Amniotic stem cell (primary cell): ENCODE measurements around the gene CDR2L.
"Not testable (repeated sequence)": the region's sequence is repeated elsewhere in the genome, so short reads cannot be mapped to it uniquely, and the experiment has no call there.

Source experiments
- DNase-seq: peaks from one replicate; lab custom pipeline; 2025; lab: John Stamatoyannopoulos, UW

CDR2L gene

DNA sequence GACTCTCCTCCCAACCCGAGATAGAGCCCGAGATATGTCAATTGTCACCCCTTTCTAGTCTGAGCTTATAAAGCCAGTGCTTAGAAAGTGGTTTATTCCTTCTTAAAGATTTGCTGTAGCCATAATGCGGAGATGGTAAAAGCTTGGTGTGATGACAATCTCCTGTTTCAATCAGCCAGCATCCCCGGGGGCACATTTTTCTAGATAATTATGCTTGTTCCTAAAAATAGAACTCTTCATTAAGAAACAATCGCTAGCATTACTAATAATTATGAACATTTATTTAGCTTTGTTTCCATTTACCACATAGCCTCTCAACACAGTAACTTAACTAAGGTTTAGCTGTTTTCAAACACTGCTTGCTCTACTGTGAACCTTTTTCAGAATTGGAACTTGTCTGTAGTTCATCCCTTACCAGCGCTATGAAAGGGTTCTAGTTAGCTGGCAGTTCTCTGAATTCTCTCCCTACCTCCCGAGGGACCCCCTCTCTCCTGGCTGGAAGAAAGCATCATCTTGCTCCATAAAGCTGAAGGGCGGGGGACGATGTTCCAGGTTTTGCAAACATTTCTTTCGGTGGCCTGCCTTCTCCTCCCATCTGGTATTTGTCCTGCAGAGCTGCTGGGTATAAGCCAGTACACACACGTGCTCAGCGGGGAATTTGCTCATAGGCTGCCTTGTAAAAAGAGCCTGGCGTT lies 24.1 kb downstream of the CDR2L start:
- no peak for DNase-seq

DNA sequence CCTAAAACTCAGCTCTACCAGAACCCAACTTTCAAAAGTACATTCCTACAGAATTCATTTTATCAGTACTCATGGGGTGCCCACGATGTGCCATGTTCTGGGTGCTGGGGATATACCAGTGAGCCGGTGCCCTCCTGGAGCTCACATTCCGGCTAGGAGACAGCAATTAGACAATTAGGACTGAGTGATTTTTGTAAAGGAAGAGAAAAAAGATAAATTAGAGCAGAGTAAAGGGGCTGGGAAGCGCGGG lies 24.6 kb downstream of the CDR2L start:
- no peak for DNase-seq

DNA sequence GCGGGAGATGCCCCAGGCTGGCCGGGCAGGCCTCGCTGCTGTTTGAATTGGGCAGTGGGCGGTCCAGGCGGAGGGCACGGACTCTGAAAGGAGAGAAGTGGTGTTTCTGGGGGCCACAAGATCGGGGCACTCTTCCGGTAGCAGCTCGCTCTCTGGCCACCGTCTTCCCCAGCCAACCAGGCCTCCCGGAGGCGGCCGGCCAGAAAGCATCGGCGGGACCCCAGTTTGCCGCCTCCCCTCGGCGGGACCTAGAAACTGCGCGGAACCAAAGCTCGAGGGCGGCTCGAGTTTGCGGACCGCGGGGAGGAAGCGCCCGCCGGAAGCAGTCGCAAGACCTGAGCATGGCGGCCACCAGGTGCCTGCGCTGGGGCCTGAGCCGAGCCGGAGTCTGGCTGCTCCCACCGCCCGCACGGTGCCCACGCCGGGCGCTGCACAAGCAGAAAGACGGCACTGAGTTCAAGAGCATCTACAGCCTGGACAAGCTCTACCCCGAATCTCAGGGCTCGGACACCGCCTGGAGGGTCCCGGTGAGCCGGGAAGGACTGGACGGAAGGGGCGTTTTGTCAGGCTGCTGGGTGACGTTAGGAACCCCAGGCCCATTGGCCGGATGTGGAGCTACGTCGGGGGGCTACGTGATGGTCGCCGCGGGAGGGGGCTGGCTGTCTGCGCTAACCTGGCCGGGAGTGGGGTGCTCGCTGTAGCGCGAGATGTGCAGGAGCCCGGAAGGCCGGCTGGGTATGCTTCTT lies 25.1 kb downstream of the CDR2L start, which contains the start of gene MRPL58:
Gene MRPL58 (plus strand): TSS at position 325 of the 746 bp plus-strand sequence. CDS start 17 bp downstream, at position 342.
- DNase-seq: peak; percentile 72

DNA sequence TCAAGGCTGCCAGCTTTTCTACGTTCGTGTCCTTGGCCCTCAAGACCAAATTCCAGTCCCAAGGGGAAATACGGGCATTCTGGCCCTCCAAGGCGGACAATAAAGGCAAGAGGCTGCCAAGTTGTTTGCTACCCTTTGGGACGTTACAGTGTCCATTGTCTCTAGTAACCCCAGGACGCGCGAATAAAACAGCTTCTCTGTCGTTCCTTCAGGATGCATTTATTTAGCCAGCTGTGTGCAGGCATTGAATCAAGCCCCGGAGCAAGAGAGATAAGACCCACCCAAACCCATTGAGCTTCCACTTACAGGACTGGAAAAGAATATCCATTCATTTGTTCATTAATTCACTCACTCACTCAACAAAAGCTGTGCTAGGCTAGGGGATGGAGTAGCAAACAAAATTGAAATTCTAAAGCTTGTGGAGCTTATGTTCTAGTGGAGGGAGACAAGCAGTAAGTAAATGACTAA lies 25.7 kb downstream of the CDR2L start:
- DNase-seq: no peak

DNA sequence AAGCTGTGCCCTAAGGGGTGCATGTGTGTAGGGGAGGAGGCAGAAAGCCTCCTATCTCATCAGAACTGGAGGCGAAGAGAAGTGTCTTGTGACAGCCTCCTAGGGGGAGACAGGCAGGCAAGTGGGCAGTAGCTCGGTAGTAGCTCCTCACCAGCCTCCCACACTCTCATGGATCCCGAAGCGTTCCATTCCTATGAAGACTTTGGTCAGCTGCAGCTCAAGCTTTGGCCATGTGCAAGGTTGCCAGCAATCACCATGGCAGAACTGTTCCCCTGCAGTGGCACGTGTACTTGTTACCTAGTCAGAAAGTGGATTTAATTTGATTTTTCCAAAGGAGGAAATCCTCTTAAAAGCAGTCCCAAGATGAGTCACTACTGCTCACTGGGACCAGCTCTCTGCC lies 31.7 kb downstream of the CDR2L start:
- DNase-seq: no peak

DNA sequence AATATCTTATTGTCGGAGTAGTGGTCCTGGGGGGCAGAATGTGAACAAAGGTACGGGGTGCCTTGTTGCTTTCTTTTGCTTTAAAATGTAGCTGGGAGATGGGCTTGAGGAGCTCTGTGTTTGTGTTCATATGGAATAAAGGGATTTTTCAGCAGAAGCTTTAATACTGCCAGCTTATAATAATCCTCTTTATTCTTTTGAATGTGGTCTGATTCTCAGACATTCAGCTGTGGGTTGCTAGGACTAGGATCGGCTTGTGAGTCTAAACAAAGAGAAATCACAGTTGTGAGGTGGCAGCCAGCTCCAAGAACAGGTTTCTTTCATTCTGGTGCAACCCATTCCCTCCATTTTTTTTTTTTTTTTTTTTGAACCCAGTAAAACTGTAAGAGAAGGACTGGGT lies 32.3 kb downstream of the CDR2L start:
- DNase-seq: no peak

DNA sequence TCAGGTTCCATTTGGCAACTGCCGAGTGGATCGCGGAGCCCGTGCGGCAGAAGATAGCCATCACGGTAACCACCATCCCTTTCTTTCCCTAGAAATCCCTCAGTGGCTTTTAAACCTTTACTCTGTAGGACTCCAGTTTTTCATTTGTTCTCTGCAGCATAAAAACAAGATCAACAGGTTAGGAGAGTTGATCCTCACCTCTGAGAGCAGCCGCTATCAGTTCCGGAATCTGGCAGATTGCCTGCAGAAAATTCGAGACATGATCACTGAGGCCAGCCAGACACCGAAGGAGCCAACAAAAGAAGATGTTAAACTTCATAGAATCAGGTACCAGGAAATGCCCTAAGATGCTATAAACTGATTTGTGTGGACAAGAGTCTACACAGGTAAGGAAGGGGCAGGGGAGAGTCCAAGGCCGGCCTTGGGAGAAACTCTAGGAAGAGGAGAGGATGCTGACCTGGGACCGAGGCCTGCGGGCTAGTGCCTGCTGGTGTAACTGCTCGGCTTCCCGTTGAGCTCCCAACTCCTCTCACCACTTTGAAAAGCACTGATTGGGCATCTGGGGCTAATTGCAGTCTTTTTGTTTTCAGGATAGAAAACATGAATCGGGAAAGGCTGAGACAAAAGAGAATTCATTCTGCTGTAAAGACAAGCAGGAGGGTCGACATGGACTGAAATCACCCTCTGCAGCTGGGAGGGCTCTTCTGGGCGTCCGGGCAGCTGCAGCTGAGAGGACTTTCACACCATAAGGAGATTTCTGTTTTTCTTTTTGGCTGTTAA lies 33.1 kb downstream of the CDR2L start:
- DNase-seq: no peak

DNA sequence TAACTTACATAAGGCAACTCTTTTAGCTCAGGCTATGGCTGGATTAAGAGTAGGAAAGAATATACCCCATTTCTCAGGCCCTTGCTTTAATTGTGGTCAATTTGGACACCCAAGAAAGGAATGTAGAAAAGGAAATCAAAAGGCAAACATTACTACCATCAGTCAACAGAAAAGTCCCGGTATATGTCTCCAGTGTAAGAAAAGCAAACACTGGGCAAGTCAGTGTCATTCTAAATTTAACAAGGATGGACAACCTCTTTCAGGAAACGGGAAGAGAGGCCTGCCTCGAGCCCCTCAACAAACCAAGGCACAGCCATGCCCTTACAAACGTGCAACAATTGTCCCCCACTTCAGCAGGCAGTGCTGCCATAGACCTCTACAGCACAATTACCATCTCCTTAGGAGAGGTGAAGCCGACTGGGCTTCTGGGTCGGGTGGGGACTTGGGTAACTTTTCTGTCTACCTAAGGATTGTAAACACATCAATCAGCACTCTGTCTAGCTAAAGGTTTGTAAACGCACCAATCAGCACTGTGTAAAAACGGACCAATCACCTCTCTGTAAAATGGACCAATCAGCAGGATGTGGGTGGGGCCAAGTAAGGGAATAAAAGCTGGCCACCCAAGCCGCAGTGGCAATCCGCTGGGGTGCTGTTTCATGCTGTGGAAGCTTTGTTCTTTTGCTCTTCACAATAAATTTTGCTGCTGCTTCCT lies 37.4 kb downstream of the CDR2L start:
- no peak for DNase-seq

DNA sequence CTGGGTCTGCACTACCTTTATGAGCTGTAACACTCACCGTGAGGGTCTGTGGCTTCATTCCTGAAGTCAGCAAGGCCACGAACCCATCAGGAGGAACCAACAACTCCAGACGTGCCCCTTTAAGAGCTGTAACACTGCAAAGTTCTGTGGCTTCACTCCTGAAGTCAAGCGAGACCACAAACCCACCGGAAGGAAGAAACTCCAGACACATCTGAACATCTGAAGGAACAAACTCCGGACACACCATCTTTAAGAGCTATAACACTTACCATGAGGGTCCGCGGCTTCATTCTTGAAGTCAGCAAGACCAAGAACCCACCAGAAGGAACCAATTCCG lies 37.9 kb downstream of the CDR2L start:
- not testable (repeated sequence) for DNase-seq

DNA sequence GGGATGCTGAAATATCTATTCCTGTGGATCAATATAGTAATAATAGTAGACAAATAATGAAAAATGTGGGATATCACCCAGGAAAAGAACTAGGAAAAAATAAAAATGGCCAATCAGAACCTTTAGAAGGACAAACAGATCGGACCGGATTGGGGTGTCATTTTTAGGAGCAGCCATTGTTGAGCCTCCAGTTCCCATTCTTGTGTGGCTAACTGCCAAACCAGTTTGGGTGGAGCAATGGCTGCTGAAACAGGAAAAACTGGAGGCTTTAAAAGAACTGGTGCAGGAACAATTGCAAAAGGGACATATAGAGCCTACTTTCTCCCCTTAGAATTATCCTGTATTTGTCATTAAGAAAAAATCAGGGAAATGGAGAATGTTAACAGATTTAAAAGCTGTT lies 39.2 kb downstream of the CDR2L start:
- not testable (repeated sequence) for DNase-seq

DNA sequence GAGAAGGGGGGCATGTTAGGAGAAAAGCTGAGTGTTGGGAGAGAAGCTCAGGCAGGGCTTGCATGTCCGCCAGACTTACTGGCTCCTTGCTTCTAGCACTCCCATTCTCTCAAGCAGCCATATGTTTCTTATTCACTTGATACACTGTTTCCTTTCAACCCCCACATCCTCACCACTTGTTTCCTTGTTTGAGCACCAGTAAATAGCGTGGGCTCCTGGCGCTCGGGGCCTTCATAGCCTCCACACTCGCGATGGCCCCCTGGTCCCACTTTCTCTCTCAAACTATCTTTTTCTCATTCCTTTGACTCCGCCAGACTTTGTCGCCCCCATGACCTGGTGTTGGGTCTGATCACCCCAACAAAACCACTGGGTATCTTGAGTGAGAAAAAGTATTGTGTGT lies 42.7 kb downstream of the CDR2L start:
- DNase-seq: no peak

DNA sequence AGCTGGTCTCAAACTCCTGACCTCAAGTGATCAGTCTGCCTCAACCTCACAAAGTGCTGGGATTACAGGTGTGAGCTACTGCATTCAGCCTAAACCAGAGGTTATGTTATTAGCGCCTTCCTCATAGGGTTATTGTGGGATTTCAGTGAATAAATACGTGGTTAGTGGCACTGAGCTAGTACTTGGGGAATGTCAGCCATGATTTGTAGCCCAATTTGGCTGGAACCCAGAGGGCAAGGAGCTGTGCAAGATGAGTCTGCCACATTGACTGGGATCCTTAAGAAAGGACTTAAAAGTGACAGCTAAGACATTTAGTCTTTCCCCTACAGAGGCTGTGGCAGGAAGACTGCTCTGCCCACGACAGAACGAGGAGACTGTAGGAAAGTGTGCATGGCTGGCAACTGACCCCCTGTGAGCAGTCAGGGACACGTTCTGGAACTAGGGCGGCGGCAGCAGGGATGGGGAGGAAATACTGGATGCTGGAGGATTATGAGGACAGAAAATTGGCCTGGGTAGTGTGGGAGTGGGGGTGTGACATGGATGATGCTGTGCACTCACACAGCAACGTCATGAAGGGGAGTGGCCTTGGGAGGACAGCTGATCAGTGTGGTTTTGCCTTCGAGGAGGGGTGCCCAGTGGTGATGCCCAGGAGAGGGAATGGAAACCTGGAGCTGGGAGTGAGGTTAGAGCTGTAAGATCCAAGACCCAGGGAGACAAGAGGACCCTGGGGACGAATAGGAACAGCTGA lies 44.7 kb downstream of the CDR2L start:
- DNase-seq: peak; percentile 55

DNA sequence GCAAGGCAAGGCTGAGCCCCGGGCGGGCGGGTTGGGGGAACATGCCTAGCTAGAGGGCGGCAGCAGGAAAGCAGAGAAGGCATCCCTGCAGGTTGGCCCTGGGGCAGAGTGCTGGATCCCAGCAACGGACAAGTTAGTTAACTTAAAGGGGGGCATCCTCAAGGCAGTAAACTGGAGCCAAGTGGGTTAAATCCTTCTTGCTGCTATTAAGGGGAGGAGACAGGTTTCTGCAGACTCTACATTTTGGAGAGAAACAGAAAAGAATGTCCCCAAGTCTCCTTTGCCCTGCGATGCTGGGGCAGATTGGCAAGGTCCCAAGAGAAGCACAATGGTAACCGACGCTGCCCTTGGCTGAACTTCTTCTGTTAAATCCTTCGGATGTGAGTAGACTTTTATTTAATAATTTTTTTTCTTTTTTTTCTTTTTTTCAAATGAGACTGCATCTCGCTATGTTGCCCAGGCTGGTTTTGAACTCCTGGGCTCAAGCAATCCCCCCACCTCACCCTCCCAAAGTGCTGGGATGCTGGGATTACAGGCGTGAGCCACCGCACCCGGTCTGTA lies 45.4 kb downstream of the CDR2L start:
- no peak for DNase-seq

DNA sequence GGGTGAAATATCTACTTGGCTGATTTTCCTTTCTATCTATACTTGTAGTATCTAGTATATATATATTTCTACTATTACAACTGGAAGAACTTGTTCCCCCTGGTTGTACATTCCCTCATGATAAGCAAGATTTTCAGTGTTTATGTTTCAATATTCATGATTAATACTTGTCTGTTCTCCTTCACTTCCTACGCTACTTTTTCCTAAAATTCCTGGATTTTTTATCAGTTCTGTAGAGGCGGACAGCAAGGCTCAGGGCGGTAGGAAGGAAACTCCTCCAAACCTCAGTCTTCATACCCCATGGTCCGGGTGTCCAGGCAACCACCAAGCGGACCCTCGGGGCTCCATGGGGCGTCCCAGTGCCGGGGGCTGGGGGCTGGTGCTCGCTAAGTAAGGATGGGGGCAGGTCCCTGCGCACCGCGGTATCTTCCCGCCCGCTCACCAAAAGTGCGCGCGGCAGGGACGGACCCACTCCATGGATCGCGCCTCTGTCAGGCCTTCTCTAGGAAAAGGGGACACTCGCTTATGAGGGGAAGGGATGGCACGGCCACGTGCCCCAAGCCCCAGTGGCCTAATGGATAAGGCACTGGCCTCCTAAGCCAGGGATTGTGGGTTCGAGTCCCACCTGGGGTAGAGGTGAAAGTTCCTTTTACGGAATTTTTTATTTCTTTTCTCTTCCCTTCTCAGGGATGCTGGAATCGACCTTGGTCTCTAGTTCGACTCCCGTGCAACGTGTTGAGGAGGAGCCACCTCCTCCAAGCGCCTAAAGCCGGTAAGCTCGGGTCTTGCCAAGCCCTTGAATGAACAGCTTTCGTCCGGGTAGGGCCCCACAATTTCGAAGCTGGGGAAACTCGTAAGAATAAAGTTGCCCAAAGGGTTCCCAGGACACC lies 46.2 kb downstream of the CDR2L start:
- peak; percentile 83 for DNase-seq

DNA sequence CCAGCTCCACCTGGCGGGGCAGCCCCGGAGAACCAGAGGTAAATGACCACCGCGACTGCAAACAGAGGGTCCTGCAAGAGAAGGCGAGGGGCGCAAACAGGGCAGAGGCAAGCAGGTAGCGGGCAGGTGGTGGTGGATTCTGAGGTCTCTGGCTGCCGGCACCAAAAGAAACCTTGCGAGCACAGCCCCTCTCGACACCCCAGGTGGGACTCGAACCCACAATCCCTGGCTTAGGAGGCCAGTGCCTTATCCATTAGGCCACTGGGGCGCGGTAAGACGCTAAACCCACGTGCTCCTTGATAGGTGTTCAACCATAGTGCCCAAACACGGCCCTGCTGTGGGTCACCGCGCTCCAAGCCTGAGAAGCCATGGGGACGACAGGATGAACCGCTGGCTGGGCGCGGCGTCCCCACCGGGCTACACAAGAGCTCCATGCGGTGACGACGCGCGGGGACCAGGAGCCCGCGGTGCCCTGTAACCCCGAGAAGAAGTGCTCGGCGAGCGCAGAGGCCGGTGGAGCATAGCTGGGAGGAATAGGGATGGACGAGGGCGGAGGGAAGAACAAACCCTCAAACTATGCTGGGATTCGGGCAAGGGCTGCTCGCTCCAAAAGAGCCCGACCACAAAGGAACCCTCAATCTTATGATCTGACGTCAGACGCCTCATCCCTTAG lies 46.9 kb downstream of the CDR2L start:
- peak; percentile 49 for DNase-seq

DNA sequence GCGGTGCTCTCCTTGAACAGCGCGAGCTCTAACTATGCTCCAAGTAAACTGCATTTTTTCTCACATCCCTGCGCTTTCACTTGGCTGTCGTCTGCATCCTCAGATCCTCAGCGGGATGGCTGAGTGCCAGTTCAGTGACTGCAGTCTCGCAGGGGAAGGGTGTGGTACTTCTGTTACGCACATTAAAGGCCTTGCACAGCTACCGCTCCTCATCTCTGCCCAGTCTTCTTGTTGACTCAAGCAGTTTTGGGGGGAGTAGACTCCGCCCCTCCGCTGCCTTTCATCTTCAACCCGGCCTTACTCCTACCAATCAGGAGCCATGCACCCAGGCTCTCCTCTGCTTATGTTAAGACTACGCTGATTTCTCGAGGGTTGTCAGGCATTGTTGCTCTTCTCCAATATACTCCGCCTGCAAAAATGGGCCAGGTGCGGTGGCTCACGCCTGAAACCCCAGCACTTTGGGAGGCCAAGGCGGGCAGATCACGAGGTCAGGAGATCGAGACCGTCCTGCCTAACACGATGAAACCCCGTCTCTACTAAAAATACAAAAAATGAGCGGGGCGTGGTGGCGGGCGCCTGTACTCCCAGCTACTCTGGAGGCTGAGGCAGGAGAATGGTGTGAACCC lies 49.3 kb downstream of the CDR2L start:
- no peak for DNase-seq

DNA sequence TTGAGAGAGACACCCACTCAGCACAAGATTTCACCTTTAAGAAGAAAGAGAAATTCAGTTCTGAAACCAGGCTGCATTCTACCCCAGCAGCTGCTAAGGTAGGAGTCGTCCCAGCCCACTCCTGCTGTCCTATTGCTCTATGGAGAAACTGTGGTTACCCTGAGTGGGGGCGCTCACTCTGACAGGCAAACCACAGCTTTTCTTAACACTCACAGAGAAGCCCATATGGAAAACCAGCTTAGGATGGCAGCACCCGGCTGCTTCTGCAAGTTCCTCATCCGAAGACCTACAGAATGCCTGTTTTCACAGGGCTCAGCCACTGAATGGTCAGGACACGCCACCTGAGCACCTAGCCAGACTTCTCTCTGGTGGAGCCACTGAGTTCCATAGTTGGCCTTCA lies 51.8 kb downstream of the CDR2L start:
- DNase-seq: no peak

DNA sequence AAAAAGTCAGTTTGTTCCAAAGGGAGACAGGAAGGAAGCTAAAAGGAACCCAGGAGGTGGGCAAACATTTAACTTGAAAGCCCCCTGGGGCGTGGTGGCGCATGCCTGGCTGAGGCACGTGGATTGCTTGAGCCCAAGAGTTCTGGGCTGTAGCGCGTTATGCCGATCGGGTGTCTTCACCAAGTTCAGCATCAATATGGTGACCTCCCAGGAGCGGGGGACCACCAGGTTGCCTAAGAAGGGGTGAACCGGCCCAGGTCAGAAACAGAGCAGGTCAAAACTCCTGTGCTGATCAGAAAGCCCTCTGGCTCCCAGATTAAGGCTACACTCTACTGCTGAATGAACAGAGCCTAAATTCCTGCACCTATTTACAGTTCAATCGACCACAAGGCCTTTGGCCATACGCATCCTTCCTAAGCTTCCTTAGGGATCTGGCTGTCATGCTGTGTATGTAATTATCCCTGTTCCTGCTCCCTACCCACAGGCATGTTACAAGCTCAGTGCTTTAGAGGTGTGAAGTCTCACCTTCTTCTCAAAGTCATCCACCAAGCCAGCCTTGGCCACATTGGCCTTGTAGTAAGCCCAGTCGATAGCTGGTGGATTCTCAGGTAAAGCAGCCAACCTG lies 54.3 kb downstream of the CDR2L start:
- no peak for DNase-seq

DNA sequence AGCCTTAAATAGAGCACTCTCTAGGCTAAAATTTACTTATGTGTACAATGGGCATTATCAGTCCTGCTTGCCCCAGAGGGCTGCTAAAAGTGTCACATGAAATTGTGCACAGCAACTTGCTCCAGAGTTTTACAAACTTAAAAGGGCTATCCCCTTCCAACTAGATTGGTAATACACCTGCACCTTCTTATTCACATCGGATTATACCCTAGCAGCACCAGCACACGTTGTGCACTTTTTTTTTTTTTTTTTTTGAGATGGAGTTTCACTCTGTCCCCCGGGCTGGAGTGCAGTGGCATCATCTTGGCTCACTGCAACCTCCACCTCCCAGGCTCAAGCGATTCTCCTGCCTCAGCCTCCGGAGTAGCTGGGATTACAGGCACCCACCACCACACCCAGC lies 56.4 kb downstream of the CDR2L start:
- not testable (repeated sequence) for DNase-seq
